HEK293 (cell line): ENCODE results near the gene HIPK2.

Source experiments
- ZNF274 ChIP-seq, 2 experiments: fragments of 200-500 bp in 1 of 2; fragments of 450-650 bp in 1 of 2; sonication (Bioruptor generic) in 1 of 2; formaldehyde crosslinking in 1 of 2; IDR thresholded peaks; 2 replicates each; pipeline versions ENCODE4 v1.5.1 to v1.6.1; 2014 to 2016; ENCODE audit warnings: borderline replicate concordance in 1 of 2, inconsistent platforms in 1 of 2, low read length in 1 of 2, missing biosample characterization in 1 of 2, missing genetic modification characterization in 1 of 2
- ZNF366 ChIP-seq: fragments of 450-650 bp; formaldehyde crosslinking; conservative IDR thresholded peaks from 2 replicates; pipeline ENCODE4 v1.5.1; 2016; ENCODE audit warnings: missing biosample characterization, missing genetic modification characterization
- TF ChIP-seq, protein P1 (sequence below): fragments of 450-650 bp; formaldehyde crosslinking; IDR thresholded peaks from 2 replicates; pipeline ENCODE4 v1.5.1; 2016; ENCODE audit warnings: missing biosample characterization, missing genetic modification characterization

DNA sequence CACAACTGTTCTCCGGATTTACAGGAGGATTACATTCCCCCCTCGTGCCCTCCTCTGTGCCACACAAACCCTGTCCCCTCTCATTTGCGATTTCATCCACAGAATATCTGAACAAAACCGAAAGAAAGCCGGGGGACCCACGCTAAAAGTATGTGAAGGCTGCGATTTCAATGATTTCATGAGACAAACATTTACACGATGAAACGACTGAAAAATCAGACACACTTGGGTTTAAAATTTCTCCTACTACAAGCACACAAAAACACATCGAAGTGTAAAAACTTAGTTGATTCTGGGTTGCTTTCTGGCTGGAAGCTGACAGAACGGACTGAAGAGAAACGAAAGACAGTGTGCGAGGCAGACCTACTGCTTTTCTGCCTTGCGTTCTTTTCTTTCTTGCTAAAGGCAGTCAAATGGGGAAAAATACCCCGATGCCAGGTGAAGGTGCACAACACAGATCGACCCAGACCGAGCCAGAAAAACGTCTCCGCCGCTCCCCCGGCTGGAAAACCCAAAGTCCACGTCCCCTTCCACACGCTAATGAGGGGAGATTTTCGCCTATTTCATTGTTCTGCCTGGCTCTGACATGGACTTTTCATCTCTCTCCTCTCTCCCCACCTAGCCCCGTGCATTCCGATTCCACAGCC is 1.2 kb downstream of the HIPK2 start:
- TF ChIP-seq, protein P1, sequence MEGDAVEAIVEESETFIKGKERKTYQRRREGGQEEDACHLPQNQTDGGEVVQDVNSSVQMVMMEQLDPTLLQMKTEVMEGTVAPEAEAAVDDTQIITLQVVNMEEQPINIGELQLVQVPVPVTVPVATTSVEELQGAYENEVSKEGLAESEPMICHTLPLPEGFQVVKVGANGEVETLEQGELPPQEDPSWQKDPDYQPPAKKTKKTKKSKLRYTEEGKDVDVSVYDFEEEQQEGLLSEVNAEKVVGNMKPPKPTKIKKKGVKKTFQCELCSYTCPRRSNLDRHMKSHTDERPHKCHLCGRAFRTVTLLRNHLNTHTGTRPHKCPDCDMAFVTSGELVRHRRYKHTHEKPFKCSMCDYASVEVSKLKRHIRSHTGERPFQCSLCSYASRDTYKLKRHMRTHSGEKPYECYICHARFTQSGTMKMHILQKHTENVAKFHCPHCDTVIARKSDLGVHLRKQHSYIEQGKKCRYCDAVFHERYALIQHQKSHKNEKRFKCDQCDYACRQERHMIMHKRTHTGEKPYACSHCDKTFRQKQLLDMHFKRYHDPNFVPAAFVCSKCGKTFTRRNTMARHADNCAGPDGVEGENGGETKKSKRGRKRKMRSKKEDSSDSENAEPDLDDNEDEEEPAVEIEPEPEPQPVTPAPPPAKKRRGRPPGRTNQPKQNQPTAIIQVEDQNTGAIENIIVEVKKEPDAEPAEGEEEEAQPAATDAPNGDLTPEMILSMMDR (tag by site-specific recombination): no peak
- TF ChIP-seq ZNF274 (IDR thresholded peaks at IDR 0.05; ENCODE audit: low read length) (no peak), ZNF274 (tag by site-specific recombination; IDR thresholded peaks at IDR 0.05; ENCODE audit: borderline replicate concordance) (no peak), ZNF366 (tag by site-specific recombination) (peak; percentile 35; the same call in 1 of the 2 replicates)
